Astrocyte of the cerebellum (primary cell): Measurements from ENCODE around the gene CTSA.

Source experiments
- DNase-seq: peaks from one replicate; pipeline ENCODE4 v3.0.0-alpha.2; 2011; ENCODE audit warnings: low read depth
- H3K4me3 ChIP-seq: 2 replicates; pipeline ENCODE4 v1.5.1; 2011; ENCODE audit warnings: mild to moderate bottlenecking, low read depth, low read length, moderate library complexity
- in situ Hi-C: cut with HindIII; loops from 2 replicates; pipeline ENCODE4 v1.10.0; 2017; ENCODE audit warnings: low sequenced_read_pairs
- TF ChIP-seq, protein P1 (sequence below): IDR thresholded peaks from 2 replicates; pipeline ENCODE4 v1.5.1; 2012; ENCODE audit warnings: low read length, low read depth, moderate library complexity, mild to moderate bottlenecking; ENCODE audit errors: missing control alignments

The CTSA gene

DNA sequence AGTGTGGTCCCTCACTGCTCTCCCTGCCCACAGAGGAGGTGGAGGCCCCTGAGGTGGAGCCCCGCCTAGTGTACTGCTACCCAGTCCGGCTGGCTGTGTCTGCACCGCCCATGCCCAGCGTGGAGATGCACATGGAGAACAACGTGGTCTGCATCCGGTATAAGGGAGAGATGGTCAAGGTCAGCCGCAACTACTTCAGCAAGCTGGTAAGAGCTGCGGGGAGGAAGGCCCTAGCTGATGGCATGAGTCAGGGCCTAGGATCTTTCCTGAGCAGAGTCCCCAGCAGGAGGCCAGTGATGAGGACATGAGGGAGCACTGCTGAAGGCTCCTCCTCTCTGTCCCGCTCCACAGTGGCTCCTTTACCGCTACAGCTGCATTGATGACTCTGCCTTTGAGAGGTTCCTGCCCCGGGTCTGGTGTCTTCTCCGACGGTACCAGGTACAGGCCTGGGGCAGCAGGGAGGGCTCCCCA, 54.6 kb downstream of the CTSA start:
- TF ChIP-seq, protein P1, sequence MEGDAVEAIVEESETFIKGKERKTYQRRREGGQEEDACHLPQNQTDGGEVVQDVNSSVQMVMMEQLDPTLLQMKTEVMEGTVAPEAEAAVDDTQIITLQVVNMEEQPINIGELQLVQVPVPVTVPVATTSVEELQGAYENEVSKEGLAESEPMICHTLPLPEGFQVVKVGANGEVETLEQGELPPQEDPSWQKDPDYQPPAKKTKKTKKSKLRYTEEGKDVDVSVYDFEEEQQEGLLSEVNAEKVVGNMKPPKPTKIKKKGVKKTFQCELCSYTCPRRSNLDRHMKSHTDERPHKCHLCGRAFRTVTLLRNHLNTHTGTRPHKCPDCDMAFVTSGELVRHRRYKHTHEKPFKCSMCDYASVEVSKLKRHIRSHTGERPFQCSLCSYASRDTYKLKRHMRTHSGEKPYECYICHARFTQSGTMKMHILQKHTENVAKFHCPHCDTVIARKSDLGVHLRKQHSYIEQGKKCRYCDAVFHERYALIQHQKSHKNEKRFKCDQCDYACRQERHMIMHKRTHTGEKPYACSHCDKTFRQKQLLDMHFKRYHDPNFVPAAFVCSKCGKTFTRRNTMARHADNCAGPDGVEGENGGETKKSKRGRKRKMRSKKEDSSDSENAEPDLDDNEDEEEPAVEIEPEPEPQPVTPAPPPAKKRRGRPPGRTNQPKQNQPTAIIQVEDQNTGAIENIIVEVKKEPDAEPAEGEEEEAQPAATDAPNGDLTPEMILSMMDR: no peak
- in situ Hi-C loops: no loop called here
- H3K4me3 ChIP-seq: no peak overlapping the region
- no peak for DNase-seq

DNA sequence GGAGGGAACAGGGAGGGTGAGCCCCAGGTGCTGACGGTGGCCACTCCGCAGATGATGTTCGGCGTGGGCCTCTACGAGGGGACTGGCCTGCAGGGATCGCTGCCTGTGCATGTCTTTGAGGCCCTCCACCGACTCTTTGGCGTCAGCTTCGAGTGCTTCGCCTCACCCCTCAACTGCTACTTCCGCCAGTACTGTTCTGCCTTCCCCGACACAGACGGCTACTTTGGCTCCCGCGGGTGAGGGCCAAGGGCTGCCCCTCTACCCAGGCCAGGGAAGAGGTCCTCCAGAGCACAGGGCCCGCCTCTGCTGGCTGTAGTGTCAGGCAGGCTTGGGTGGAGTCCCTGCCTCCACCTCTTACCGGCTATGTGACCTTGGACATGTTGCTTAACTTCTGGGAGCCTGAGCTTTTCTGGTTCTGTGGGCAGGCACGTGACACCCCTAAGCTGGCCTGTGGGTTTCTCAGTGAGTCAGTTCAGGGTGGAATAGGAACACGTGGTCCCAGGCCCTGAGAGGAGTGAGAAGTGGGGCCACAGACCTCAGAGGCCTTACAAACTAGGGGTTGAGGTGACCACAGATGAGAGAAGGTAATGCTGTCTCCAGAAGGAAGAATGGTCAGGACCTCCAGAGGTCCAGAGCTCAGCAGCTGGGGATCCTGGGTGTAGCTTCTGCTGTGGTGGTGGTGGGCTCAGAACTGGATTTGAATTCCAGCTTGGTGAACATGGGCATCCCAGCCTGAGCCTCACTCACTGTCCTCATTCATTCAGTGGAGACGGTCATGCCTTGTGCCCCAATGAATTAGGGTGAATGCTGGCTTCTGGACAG, 55.2 kb downstream of the CTSA start:
- DNase-seq: no peak
- TF ChIP-seq, protein P1: no peak
- in situ Hi-C loops: no loop called here
- no peak overlapping the region for H3K4me3 ChIP-seq

DNA sequence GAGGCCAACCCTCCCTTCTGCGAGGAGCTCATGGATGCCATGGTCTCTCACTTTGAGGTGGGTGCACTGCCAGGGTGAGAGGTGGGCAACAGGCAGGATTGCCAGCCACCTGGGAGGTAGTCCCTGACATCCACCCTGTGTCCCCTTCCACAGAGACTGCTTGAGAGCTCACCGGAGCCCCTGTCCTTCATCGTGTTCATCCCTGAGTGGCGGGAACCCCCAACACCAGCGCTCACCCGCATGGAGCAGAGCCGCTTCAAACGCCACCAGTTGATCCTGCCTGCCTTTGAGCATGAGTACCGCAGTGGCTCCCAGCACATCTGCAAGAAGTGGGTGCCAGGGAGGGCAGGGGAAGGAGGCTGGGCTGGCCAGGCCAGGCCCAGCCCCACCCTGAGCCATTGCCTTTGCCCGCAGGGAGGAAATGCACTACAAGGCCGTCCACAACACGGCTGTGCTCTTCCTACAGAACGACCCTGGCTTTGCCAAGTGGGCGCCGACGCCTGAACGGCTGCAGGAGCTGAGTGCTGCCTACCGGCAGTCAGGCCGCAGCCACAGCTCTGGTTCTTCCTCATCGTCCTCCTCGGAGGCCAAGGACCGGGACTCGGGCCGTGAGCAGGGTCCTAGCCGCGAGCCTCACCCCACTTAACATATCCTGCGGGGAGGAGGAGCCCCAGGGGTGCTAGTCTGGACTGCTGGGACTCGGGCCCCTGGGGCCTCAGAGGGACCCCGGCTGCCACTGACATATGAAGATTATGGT, 56.2 kb downstream of the CTSA start:
- no peak overlapping the region for H3K4me3 ChIP-seq
- DNase-seq: no peak
- TF ChIP-seq, protein P1: no peak
- in situ Hi-C loops: no loop called here

DNA sequence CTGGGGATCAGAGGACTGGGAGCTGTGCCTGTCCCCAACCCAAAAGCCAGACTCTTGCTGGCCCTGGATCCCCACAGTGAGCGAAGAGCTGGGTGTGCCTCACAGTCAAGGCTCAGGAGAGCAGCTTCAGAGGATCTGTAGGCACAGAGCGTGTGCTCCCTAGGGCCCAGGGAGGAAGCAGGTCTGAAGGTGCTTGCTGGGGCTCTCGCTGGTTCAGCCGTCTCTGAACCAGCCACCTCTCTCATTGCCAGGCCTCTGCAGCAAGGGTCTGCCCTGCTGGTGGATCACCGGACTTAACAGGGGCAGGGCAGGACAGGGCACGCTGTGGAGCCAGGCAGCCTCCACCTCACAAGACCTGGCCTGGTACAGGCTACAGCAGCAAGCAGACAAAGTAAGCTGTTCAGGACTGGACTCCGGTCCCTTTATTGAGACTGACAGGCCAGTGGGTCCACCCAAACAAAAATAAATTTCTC, 57.2 kb downstream of the CTSA start:
- no peak overlapping the region for H3K4me3 ChIP-seq
- no peak for DNase-seq
- in situ Hi-C loops: no loop called here
- TF ChIP-seq, protein P1: no peak
